H9 (cell line): Measurements from ENCODE around the gene TSEN34. TPM values are rescaled to one million over a fixed set of nuclear protein-coding genes. Genes with fewer than 3 reads are reported as not detected.

Source experiments
- DNase-seq: peaks from one replicate; pipeline ENCODE4 v3.0.0-alpha.2; 2017
- H2AFZ ChIP-seq: one replicate; pipeline ENCODE4 v1.6.1; 2013; ENCODE audit warnings: mild to moderate bottlenecking, low read length, control low read depth, moderate library complexity
- H2AK5ac ChIP-seq: 2 replicates; pipeline ENCODE4 v1.6.1; 2013; ENCODE audit warnings: low read length, control low read depth, mixed read lengths; ENCODE audit not compliant: insufficient read length
- H2BK120ac ChIP-seq: one replicate; pipeline ENCODE4 v1.6.1; 2013; ENCODE audit warnings: low read depth, mild to moderate bottlenecking, low read length, control low read depth, inconsistent platforms; ENCODE audit not compliant: poor library complexity, severe bottlenecking
- H2BK12ac ChIP-seq: 2 replicates; pipeline ENCODE4 v1.6.1; 2013; ENCODE audit warnings: low read length, control low read depth, mixed read lengths, low read depth; ENCODE audit not compliant: insufficient read length
- H2BK15ac ChIP-seq: 2 replicates; pipeline ENCODE4 v1.6.1; 2013; ENCODE audit warnings: low read depth, low read length, control low read depth
- H2BK20ac ChIP-seq: one replicate; pipeline ENCODE4 v1.6.1; 2013; ENCODE audit warnings: low read depth, mild to moderate bottlenecking, low read length, control low read depth, inconsistent platforms; ENCODE audit not compliant: poor library complexity, severe bottlenecking
- H2BK5ac ChIP-seq: 2 replicates; pipeline ENCODE4 v1.6.1; 2013; ENCODE audit warnings: low read length, control low read depth, mixed read lengths; ENCODE audit not compliant: insufficient read length
- H3K14ac ChIP-seq: 2 replicates; pipeline ENCODE4 v1.6.1; 2013; ENCODE audit warnings: low read length, control low read depth; ENCODE audit not compliant: insufficient read depth
- H3K18ac ChIP-seq: 2 replicates; pipeline ENCODE4 v1.6.1; 2013; ENCODE audit warnings: low read depth, mild to moderate bottlenecking, mixed read lengths, low read length, control low read depth; ENCODE audit not compliant: insufficient read length
- H3K23ac ChIP-seq: 2 replicates; pipeline ENCODE4 v1.6.1; 2013; ENCODE audit warnings: low read length, control low read depth, mixed read lengths, low read depth; ENCODE audit not compliant: insufficient read length
- H3K23me2 ChIP-seq: 2 replicates; pipeline ENCODE4 v1.6.1; 2013; ENCODE audit warnings: low read depth, mild to moderate bottlenecking, mixed read lengths, low read length, control low read depth; ENCODE audit not compliant: insufficient read length, poor library complexity, severe bottlenecking
- H3K27ac ChIP-seq: 2 replicates; pipeline ENCODE4 v1.5.1; 2013; ENCODE audit warnings: low read length, control low read depth, mixed read lengths, low read depth; ENCODE audit not compliant: insufficient read length
- H3K27me3 ChIP-seq: 2 replicates; pipeline ENCODE4 v1.6.1; 2013; ENCODE audit warnings: low read length, control low read depth, inconsistent platforms; ENCODE audit not compliant: insufficient read depth
- H3K4ac ChIP-seq: 2 replicates; pipeline ENCODE4 v1.6.1; 2013; ENCODE audit warnings: low read depth, mild to moderate bottlenecking, control low read depth, inconsistent platforms, low read length, moderate library complexity
- H3K4me1 ChIP-seq: 2 replicates; pipeline ENCODE4 v1.6.1; 2013; ENCODE audit warnings: low read length, control low read depth, inconsistent platforms; ENCODE audit not compliant: insufficient read depth
- H3K4me2 ChIP-seq: 2 replicates; pipeline ENCODE4 v1.6.1; 2013; ENCODE audit warnings: low read length, control low read depth, mixed read lengths; ENCODE audit not compliant: insufficient read length, insufficient read depth
- H3K56ac ChIP-seq: 2 replicates; pipeline ENCODE4 v1.6.1; 2013; ENCODE audit warnings: low read depth, mild to moderate bottlenecking, mixed read lengths, low read length, control low read depth; ENCODE audit not compliant: insufficient read length
- H3K79me1 ChIP-seq: 2 replicates; pipeline ENCODE4 v1.6.1; 2013; ENCODE audit warnings: low read depth, mild to moderate bottlenecking, moderate library complexity, low read length, control low read depth, inconsistent platforms; ENCODE audit not compliant: insufficient read depth, poor library complexity, severe bottlenecking
- H3K79me2 ChIP-seq: 2 replicates; pipeline ENCODE4 v1.6.1; 2013; ENCODE audit warnings: low read length, control low read depth, inconsistent platforms; ENCODE audit not compliant: insufficient read depth
- H3K9ac ChIP-seq: 2 replicates; pipeline ENCODE4 v1.6.1; 2013; ENCODE audit warnings: low read length, control low read depth, mixed read lengths; ENCODE audit not compliant: insufficient read length; ENCODE audit errors: extremely low read depth
- H3K9me3 ChIP-seq: one replicate; pipeline ENCODE4 v1.6.1; 2013; ENCODE audit warnings: low read depth, low read length, inconsistent platforms; ENCODE audit not compliant: control insufficient read depth
- H3T11ph ChIP-seq: one replicate; pipeline ENCODE4 v1.6.1; 2013; ENCODE audit warnings: mild to moderate bottlenecking, low read length, control low read depth, inconsistent platforms
- H4K20me1 ChIP-seq: one replicate; pipeline ENCODE4 v1.6.1; 2013; ENCODE audit not compliant: control insufficient read depth, insufficient read length, insufficient read depth
- H4K5ac ChIP-seq: 2 replicates; pipeline ENCODE4 v1.6.1; 2013; ENCODE audit warnings: low read depth, mild to moderate bottlenecking, mixed read lengths, low read length, control low read depth; ENCODE audit not compliant: insufficient read length
- H4K8ac ChIP-seq: replicated peaks from 2 replicates; pipeline ENCODE4 v1.6.1; 2013; ENCODE audit warnings: low read length, control low read depth, mixed read lengths, low read depth; ENCODE audit not compliant: insufficient read length
- H4K91ac ChIP-seq: 2 replicates; pipeline ENCODE4 v1.6.1; 2013; ENCODE audit warnings: low read depth, mild to moderate bottlenecking, moderate library complexity, mixed read lengths, low read length, control low read depth; ENCODE audit not compliant: insufficient read length
- H3K27ac Mint-ChIP-seq, 3 experiments: 2 replicates in 2 of 3; 3 replicates in 1 of 3; pipeline ENCODE4 v1.8.0; 2020 to 2021; ENCODE audit warnings: mixed read lengths in 3 of 3, mild to moderate bottlenecking in 1 of 3, moderate library complexity in 1 of 3
- H3K27me3 Mint-ChIP-seq: 2 replicates; pipeline ENCODE4 v1.8.0; 2021; ENCODE audit warnings: low read depth, mild to moderate bottlenecking, moderate library complexity, mixed read lengths
- H3K36me3 Mint-ChIP-seq, 3 experiments: 2 replicates in 2 of 3; 3 replicates in 1 of 3; pipeline ENCODE4 v1.8.0; 2020 to 2021; ENCODE audit warnings: low read depth in 3 of 3, mixed read lengths in 3 of 3; ENCODE audit not compliant: insufficient read depth in 1 of 3
- H3K4me1 Mint-ChIP-seq, 2 experiments: 2 replicates each; pipeline ENCODE4 v1.8.0; 2020; ENCODE audit warnings: mixed read lengths in 2 of 2
- H3K4me3 Mint-ChIP-seq, 2 experiments: 2 replicates in 1 of 2; 3 replicates in 1 of 2; pipeline ENCODE4 v1.8.0; 2020 to 2021; ENCODE audit warnings: mild to moderate bottlenecking in 2 of 2, mixed read lengths in 2 of 2, moderate library complexity in 1 of 2
- H3K9me3 Mint-ChIP-seq, 2 experiments: 2 replicates in 1 of 2; 3 replicates in 1 of 2; pipeline ENCODE4 v1.8.0; 2020; ENCODE audit warnings: mild to moderate bottlenecking in 2 of 2, mixed read lengths in 2 of 2, moderate library complexity in 1 of 2
- CTCF ChIP-seq: fragments of 200-600 bp; sonication (generic); conservative IDR thresholded peaks from 3 replicates; pipeline ENCODE4 v1.8.0; 2021; ENCODE audit warnings: antibody characterized with exemption, mild to moderate bottlenecking
- WGBS: extraction: QIAGEN DNeasy Blood & Tissue Kit; methylation state at CpG from one replicate; pipeline ENCODE4 v1.1.7; 2013; ENCODE audit warnings: missing lambda C conversion rate, low lambda C conversion rate, mixed read lengths; ENCODE audit not compliant: insufficient read length; ENCODE audit errors: extremely low coverage; 5-methylcytosine and 5-hydroxymethylcytosine counted together
- total RNA-seq: library from RNA; stranded (reverse); gene quantifications from 2 replicates; pipeline ENCODE4 v1.2.1, GENCODE V29; 2021

Gene TSEN34
- total RNA-seq, 1 experiment from 2014 or later, result 28.3 TPM

- Histone ChIP-seq H2BK20ac (no peak overlapping the region), H4K8ac (no peak overlapping the region), H3K27me3 (no peaks in the 10 kb centered on the region), H2AK5ac (no peak overlapping the region), H2BK120ac (no peak overlapping the region), H2AFZ (no peak overlapping the region), H3K9ac (no peak overlapping the region), H4K91ac (no peak overlapping the region), H2BK5ac (no peak overlapping the region), H4K20me1 (no peaks in the 10 kb centered on the region), H3K4me2 (no peak overlapping the region), H3K9me3 (no peaks in the 10 kb centered on the region), H3K56ac (no peak overlapping the region), H3K23ac (no peak overlapping the region), H3K27ac (no peak overlapping the region), H3K79me2 (peaks cover 24% of the 10 kb centered on the region; the same call in 1 of the 2 replicates), H3K79me1 (peaks cover 13% of the 10 kb centered on the region), H2BK15ac (no peak overlapping the region), H2BK12ac (no peak overlapping the region), H3K14ac (no peak overlapping the region), H3T11ph (no peak overlapping the region), H3K4ac (no peak overlapping the region), H4K5ac (no peak overlapping the region), H3K23me2 (no peaks in the 10 kb centered on the region), H3K18ac (no peak overlapping the region), H3K4me1 (no peaks in the 10 kb centered on the region)
- Mint-ChIP-seq H3K27ac (no peak overlapping the region; a peak in 1 of 7 replicates), H3K4me1 (peaks cover 23 to 25% of the 10 kb centered on the region in 2 experiments), H3K27me3 (0 out of 2 replicates have a peak, but pooled peaks cover 1% of the 10 kb centered on the region), H3K9me3 (no peaks in the 10 kb centered on the region; a peak in 2 of 5 replicates), H3K36me3 (peaks cover 66 to 82% (median 72%) of the 10 kb centered on the region in 3 experiments), H3K4me3 (no peak overlapping the region)
- no CpG with 5 or more reads among the region's 7 CpGs for WGBS
- DNase-seq, result no peak
- no peak for TF ChIP-seq CTCF
Measured at GRCh38 chr19:54142166-54142780, 48.8 kb upstream of the TSEN34 start.
